GM12878 (cell line): ENCODE results near the gene AADAT. TPM values are rescaled to one million over a fixed set of nuclear protein-coding genes. Genes with fewer than 3 reads are reported as not detected.

ENCODE experiments used
- ATAC-seq: fragments of 200-7000 bp; cut with Tn5 transposase; 3 replicates; pipeline ENCODE4 v1.9.1; 2020; ENCODE audit warnings: mild to moderate bottlenecking, moderate library complexity
- BruUV-seq: library from RNA; stranded (reverse); fragments of 400-500 nt; replicated peaks from 2 replicates; lab custom pipeline; 2021; lab: Mats Ljungman, UMichigan
- CTCF ChIA-PET: fragments of 300-600 bp; sonication (Branson Sonifier 250); formaldehyde crosslinking; extraction: SDS; loops from one replicate; lab custom pipeline; 2021; ENCODE audit warnings: inconsistent platforms; lab: Yijun Ruan, JAX
- POLR2A ChIA-PET: fragments of 350-600 bp; formaldehyde crosslinking; extraction: SDS; loops from one replicate; lab custom pipeline; 2021; ENCODE audit warnings: inconsistent platforms; lab: Charles Lee
- RAD21 ChIA-PET: fragments of 300-600 bp; sonication (Branson Sonifier 250); formaldehyde crosslinking; loops from one replicate; lab custom pipeline; 2023; ENCODE audit warnings: antibody characterized with exemption; ENCODE audit not compliant: unreplicated experiment; lab: Charles Lee
- SMC1A ChIA-PET: fragments of 300-600 bp; sonication (Branson Sonifier 250); formaldehyde crosslinking; loops from one replicate; lab custom pipeline; 2023; ENCODE audit not compliant: unreplicated experiment, uncharacterized antibody; lab: Charles Lee
- DNase-seq: peaks from one replicate; pipeline ENCODE4 v3.0.0-alpha.2; 2011; ENCODE audit warnings: low read depth, low spot score
- FAIRE-seq: peaks from 3 replicates; lab custom pipeline; 2011; peaks lifted over from hg19 to GRCh38; lab: Jason Lieb, UNC
- H2AFZ ChIP-seq: 2 replicates; pipeline ENCODE4 v1.6.0; 2011; ENCODE audit warnings: low read depth, low read length, control low read depth; ENCODE audit not compliant: control insufficient read depth
- H3K27ac ChIP-seq: 2 replicates; pipeline ENCODE4 v1.5.1; 2011; ENCODE audit warnings: control low read depth; ENCODE audit not compliant: control insufficient read depth, insufficient read depth
- H3K27me3 ChIP-seq, 2 experiments: replicated peaks in 1 of 2; 2 replicates each; pipeline versions ENCODE4 v1.6.0 to v1.6.1; 2011; ENCODE audit warnings: low read length in 1 of 2; ENCODE audit not compliant: control insufficient read depth in 2 of 2, insufficient read depth in 2 of 2
- H3K36me3 ChIP-seq, 2 experiments: 2 replicates each; pipeline ENCODE4 v1.5.1; 2011; ENCODE audit warnings: low read length in 1 of 2; ENCODE audit not compliant: control insufficient read depth in 2 of 2, insufficient read depth in 2 of 2
- H3K4me1 ChIP-seq: 2 replicates; pipeline ENCODE4 v1.6.1; 2011; ENCODE audit warnings: mild to moderate bottlenecking, low read length, moderate library complexity, mixed read lengths; ENCODE audit not compliant: control insufficient read depth, insufficient read depth
- H3K4me2 ChIP-seq: 2 replicates; pipeline ENCODE4 v1.6.0; 2011; ENCODE audit warnings: control low read depth; ENCODE audit not compliant: control insufficient read depth, insufficient read depth
- H3K4me3 ChIP-seq: fragments of 200-600 bp; sonication (generic); 2 replicates; pipeline ENCODE4 v1.5.1; 2016
- H3K79me2 ChIP-seq: 2 replicates; pipeline ENCODE4 v1.6.0; 2011; ENCODE audit warnings: low read length; ENCODE audit not compliant: control insufficient read depth, insufficient read depth
- H3K9ac ChIP-seq: 2 replicates; pipeline ENCODE4 v1.8.0; 2011; ENCODE audit warnings: low read length, control low read depth, mixed read lengths; ENCODE audit not compliant: control insufficient read depth, insufficient read depth
- H3K9me3 ChIP-seq: replicated peaks from 3 replicates; pipeline ENCODE4 v1.5.1; 2011; ENCODE audit warnings: mild to moderate bottlenecking, low read length; ENCODE audit not compliant: control insufficient read depth, insufficient read depth
- H4K20me1 ChIP-seq: 2 replicates; pipeline ENCODE4 v1.6.0; 2011; ENCODE audit not compliant: control insufficient read depth, insufficient read depth
- HDAC2 ChIP-seq: fragments of 200-600 bp; sonication (generic); IDR thresholded peaks from 2 replicates; pipeline ENCODE4 v1.6.1; 2017
- NR2C2 ChIP-seq: IDR thresholded peaks from 2 replicates; pipeline ENCODE4 v1.6.1; 2011; ENCODE audit warnings: borderline replicate concordance, low read depth; ENCODE audit not compliant: control insufficient read depth, insufficient read length
- SREBF1 ChIP-seq: IDR thresholded peaks from 2 replicates; pipeline ENCODE4 v1.6.1; 2012; ENCODE audit warnings: mild to moderate bottlenecking, low read length
- TAF1 ChIP-seq: IDR thresholded peaks from 2 replicates; pipeline ENCODE4 v1.6.1; 2011; ENCODE audit warnings: mild to moderate bottlenecking, low read depth, low read length, borderline replicate concordance
- ZBED1 ChIP-seq: IDR thresholded peaks from 2 replicates; pipeline ENCODE4 v1.6.1; 2016; ENCODE audit warnings: borderline replicate concordance
- WGBS: methylation state at CpG from one replicate; pipeline ENCODE4 v1.1.6; 2016; ENCODE audit warnings: low lambda C conversion rate; ENCODE audit not compliant: insufficient replicate concordance, insufficient coverage; ENCODE audit errors: missing lambda C conversion rate; 5-methylcytosine and 5-hydroxymethylcytosine counted together
- in situ Hi-C: fragments of 300-500 bp; cut with MboI; formaldehyde crosslinking; loops from 9 replicates; pipeline ENCODE4 v1.14.3; 2018; ENCODE audit warnings: mixed read lengths
- intact Hi-C: fragments of 100-400 bp; cut with micrococcal nuclease; formaldehyde crosslinking; loops from one replicate; pipeline ENCODE4 v1.14.2; 2022; ENCODE audit not compliant: unreplicated experiment
- polyA plus RNA-seq, 11 experiments: library from polyadenylated mRNA; depleted of rRNA in 4 of 11; unstranded in 6 of 11; stranded (reverse) in 5 of 11; fragments of >200 nt; fragmentation: Nextera tagmentation in 4 of 11; fragmentation: Illumina TruSeq in 1 of 11; extraction: Ambion mirVana in 4 of 11; extraction: Trizol in 1 of 11; gene quantifications; 1 replicate in 1 of 11; 2 replicates in 10 of 11; pipeline versions ENCODE4 v1.2.1 to v1.2.3, GENCODE V29; 2011 to 2016; ENCODE audit warnings: inconsistent platforms in 2 of 11, missing spikeins in 2 of 11, low read depth in 1 of 11
- total RNA-seq, 4 experiments: library from RNA; depleted of rRNA in 3 of 4; stranded (reverse); fragments of >200 nt in 3 of 4; fragmentation: Illumina TruSeq in 1 of 4; extraction: Trizol in 1 of 4; gene quantifications; 2 replicates each; pipeline versions ENCODE4 v1.2.1 to v1.2.3, GENCODE V29; 2013 to 2021
- TF ChIP-seq, protein P1 (sequence below): fragments of 450-650 bp; IDR thresholded peaks from 2 replicates; pipeline ENCODE4 v1.6.1; 2016; ENCODE audit warnings: mild to moderate bottlenecking
- TF ChIP-seq, protein P2 (sequence below): fragments of 450-650 bp; IDR thresholded peaks from 2 replicates; pipeline ENCODE4 v1.6.1; 2017; ENCODE audit warnings: mild to moderate bottlenecking

AADAT gene
- total and polyA plus RNA-seq, 10 of the 15 experiments (the other 5 are each of a cell fraction or from before 2014, with no cell fraction given) = not detected

DNA sequence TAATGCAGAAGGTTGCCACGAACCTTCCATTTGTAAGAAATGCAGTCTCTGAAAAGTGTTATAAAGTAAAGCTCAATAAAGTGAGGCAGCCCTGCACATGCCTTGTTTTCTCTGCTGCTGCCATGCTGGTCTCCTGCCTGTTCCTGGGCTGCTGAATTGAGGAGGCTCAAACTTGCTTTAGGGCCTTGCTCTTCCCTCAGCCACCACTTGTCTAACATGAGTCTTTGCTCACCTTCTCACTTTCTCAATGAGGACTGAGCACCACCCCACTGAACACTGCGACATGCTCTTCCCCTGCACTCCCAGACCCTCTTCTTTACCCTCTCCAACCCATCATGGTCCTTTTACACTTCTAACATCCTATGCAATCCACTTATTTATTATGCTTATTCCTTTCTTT, 38.4 kb downstream of the AADAT start:
- RAD21 ChIA-PET = no interaction called here
- POLR2A ChIA-PET = no interaction called here
- Histone ChIP-seq H3K4me3 (no peak overlapping the region), H4K20me1 (no peaks in the 10 kb centered on the region), H3K4me1 (no peaks in the 10 kb centered on the region), H3K9ac (no peak overlapping the region), H3K27ac (no peak overlapping the region), H3K27me3 (no peaks in the 10 kb centered on the region), H3K4me2 (no peak overlapping the region), H2AFZ (no peak overlapping the region), H3K9me3 (no peaks in the 10 kb centered on the region), H3K79me2 (no peaks in the 10 kb centered on the region), H3K36me3 (no peaks in the 10 kb centered on the region)
- CTCF ChIA-PET = interaction anchor here (0.8 to 2.0 kb wide), 2 partner anchors 241 to 438 kb away, joined by 3 to 4 read pairs; no protein-coding TSS in a partner anchor
- FAIRE-seq (no peak), DNase-seq (no peak), ATAC-seq (peak; percentile 34; the same call in 1 of the 3 replicates)
- intact Hi-C loops = no loop called here
- no TSS peak for BruUV-seq
- in situ Hi-C loops = loop anchor here (5.0 kb wide), 1 partner anchor 239 kb away; no protein-coding TSS in a partner anchor
- 18% methylated on average over 2 of the region's 2 CpGs for WGBS
- TF ChIP-seq ZBED1 (no peak), NR2C2 (no peak), HDAC2 (no peak), SREBF1 (no peak), TAF1 (no peak)
- TF ChIP-seq, protein P1, sequence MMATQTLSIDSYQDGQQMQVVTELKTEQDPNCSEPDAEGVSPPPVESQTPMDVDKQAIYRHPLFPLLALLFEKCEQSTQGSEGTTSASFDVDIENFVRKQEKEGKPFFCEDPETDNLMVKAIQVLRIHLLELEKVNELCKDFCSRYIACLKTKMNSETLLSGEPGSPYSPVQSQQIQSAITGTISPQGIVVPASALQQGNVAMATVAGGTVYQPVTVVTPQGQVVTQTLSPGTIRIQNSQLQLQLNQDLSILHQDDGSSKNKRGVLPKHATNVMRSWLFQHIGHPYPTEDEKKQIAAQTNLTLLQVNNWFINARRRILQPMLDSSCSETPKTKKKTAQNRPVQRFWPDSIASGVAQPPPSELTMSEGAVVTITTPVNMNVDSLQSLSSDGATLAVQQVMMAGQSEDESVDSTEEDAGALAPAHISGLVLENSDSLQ = no peak
- TF ChIP-seq, protein P2, sequence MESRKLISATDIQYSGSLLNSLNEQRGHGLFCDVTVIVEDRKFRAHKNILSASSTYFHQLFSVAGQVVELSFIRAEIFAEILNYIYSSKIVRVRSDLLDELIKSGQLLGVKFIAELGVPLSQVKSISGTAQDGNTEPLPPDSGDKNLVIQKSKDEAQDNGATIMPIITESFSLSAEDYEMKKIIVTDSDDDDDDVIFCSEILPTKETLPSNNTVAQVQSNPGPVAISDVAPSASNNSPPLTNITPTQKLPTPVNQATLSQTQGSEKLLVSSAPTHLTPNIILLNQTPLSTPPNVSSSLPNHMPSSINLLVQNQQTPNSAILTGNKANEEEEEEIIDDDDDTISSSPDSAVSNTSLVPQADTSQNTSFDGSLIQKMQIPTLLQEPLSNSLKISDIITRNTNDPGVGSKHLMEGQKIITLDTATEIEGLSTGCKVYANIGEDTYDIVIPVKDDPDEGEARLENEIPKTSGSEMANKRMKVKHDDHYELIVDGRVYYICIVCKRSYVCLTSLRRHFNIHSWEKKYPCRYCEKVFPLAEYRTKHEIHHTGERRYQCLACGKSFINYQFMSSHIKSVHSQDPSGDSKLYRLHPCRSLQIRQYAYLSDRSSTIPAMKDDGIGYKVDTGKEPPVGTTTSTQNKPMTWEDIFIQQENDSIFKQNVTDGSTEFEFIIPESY = no peak
- SMC1A ChIA-PET = no interaction called here
